Peyer's patch (tissue), 4 donors: Measurements from ENCODE around the gene COX4I1. TPM values are rescaled to one million over a fixed set of nuclear protein-coding genes. Genes with fewer than 3 reads are reported as not detected.

Experiments used
- DNase-seq, 3 donors: peaks; one replicate each; pipeline ENCODE4 v3.0.0-alpha.2; 2017 to 2019
- H3K27ac ChIP-seq, 4 donors: fragments of 200-600 bp; sonication (generic); one replicate each; pipeline ENCODE4 v1.5.1; 2016 to 2019
- H3K27me3 ChIP-seq, 2 donors: fragments of 200-600 bp; sonication (generic); one replicate each; pipeline ENCODE4 v1.5.1; 2019
- H3K36me3 ChIP-seq, 3 donors: fragments of 200-600 bp; sonication (generic); one replicate each; pipeline ENCODE4 v1.5.1; 2016 to 2019
- H3K4me1 ChIP-seq, 4 donors: fragments of 200-600 bp; sonication (generic); one replicate each; pipeline ENCODE4 v1.5.1; 2016 to 2019
- H3K4me3 ChIP-seq, 4 donors: fragments of 200-600 bp; sonication (generic); 1 replicate in 3 of 4; 2 replicates in 1 of 4; pipeline ENCODE4 v1.5.1; 2016 to 2019; ENCODE audit warnings: mild to moderate bottlenecking in 1 of 4
- H3K9me3 ChIP-seq, 4 donors: fragments of 200-600 bp; sonication (generic); one replicate each; pipeline ENCODE4 v1.5.1; 2016 to 2019; ENCODE audit warnings: mild to moderate bottlenecking in 1 of 4
- CTCF ChIP-seq, 6 experiments: fragments of 450-650 bp in 4 of 6; fragments of 200-600 bp in 2 of 6; sonication (generic) in 1 of 6; IDR thresholded peaks; one replicate each; pipeline ENCODE4 v1.5.1; 2017 to 2019; ENCODE audit warnings: antibody characterized with exemption in 6 of 6, mild to moderate bottlenecking in 3 of 6, moderate library complexity in 1 of 6
- POLR2A ChIP-seq, 2 donors: fragments of 450-650 bp; IDR thresholded peaks; one replicate each; pipeline ENCODE4 v1.5.1; 2017; ENCODE audit warnings: antibody characterized with exemption in 2 of 2, mild to moderate bottlenecking in 2 of 2, moderate library complexity in 2 of 2
- total RNA-seq, 4 donors: library from RNA; depleted of rRNA; stranded (reverse); fragments of >200 nt; gene quantifications; one replicate each; pipeline ENCODE4 v1.1.0, GENCODE V29; 2016

The COX4I1 gene
- total RNA-seq, 4 donors from 2014 or later: 377 to 758 (median 713) TPM

DNA sequence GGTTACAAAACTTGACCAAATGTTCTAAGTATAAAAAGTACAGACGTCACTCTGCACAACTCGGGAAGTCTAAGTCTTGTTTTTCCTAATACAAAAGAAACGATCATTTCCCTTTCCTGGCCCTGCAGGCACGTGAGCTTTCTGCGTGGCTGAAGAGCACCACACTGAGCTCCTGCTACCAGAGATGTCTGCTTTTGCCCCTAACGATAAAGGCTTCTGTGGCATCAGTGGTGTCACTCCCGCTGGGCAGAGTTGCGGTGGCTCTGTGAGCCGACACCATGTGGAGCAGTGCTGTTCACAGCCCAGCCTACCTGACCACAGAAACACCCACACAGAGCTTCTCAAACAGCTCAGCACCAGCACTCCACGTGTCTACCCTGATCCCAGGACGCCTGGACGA, 20.6 kb upstream of the COX4I1 start:
- H3K27ac ChIP-seq: no peak overlapping the region
- H3K36me3 ChIP-seq: peaks cover 0 to 47% (median 0%) of the 10 kb centered on the region in 3 donors
- TF ChIP-seq CTCF (IDR thresholded peaks at IDR 0.05) (no peak), POLR2A (IDR thresholded peaks at IDR 0.05) (no peak)
- no peaks in the 10 kb centered on the region for H3K27me3 ChIP-seq
- no peak for DNase-seq
- no peaks in the 10 kb centered on the region for H3K9me3 ChIP-seq
- no peak overlapping the region for H3K4me3 ChIP-seq
- peaks cover 0 to 11% (median 0%) of the 10 kb centered on the region in 4 donors for H3K4me1 ChIP-seq

GRCh38 chr16:85780281-85780680, 19.2 kb upstream of the COX4I1 start:
- no peak overlapping the region for H3K27ac ChIP-seq
- peaks cover 0 to 56% (median 0%) of the 10 kb centered on the region in 3 donors for H3K36me3 ChIP-seq
- H3K9me3 ChIP-seq: no peaks in the 10 kb centered on the region
- H3K4me1 ChIP-seq: peaks cover 0 to 11% (median 0%) of the 10 kb centered on the region in 4 donors
- no peak overlapping the region for H3K4me3 ChIP-seq
- no peaks in the 10 kb centered on the region for H3K27me3 ChIP-seq
- DNase-seq: no peak
- TF ChIP-seq POLR2A (IDR thresholded peaks at IDR 0.05) (no peak), CTCF (IDR thresholded peaks at IDR 0.05) (no peak)

DNA sequence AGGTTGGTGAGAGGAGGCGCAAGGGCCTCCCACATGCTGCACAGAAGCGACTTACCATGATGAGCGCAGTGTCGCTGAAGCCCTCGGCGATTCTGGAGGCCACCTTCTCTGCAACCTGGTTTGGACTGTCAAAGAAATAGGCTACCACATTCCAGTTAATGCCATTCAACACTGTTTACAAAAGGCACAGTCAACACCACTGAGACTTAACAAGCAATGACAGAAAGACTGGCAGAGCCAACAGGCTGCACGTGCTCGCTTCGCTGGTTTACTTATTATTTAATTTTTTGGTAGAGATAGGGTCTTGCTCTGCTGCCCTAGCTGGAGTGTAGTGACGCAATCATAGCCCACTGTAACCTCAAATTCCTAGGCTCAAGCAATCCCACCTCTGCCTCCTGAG, 18.3 kb upstream of the COX4I1 start:
- H3K4me3 ChIP-seq: no peak overlapping the region
- TF ChIP-seq POLR2A (IDR thresholded peaks at IDR 0.05) (no peak), CTCF (IDR thresholded peaks at IDR 0.05) (no peak)
- peaks cover 0 to 11% (median 0%) of the 10 kb centered on the region in 4 donors for H3K4me1 ChIP-seq
- H3K27me3 ChIP-seq: no peaks in the 10 kb centered on the region
- no peak for DNase-seq
- no peak overlapping the region for H3K27ac ChIP-seq
- peaks cover 0 to 57% (median 0%) of the 10 kb centered on the region in 3 donors for H3K36me3 ChIP-seq
- H3K9me3 ChIP-seq: no peaks in the 10 kb centered on the region

GRCh38 chr16:85781695-85782370, 17.7 kb upstream of the COX4I1 start:
- Histone ChIP-seq H3K27me3 (no peaks in the 10 kb centered on the region), H3K27ac (peak overlapping the region in 1 of 4 donors; percentile 38), H3K36me3 (peaks cover 0 to 61% (median 0%) of the 10 kb centered on the region in 3 donors), H3K4me1 (peaks cover 0 to 11% (median 0%) of the 10 kb centered on the region in 4 donors), H3K9me3 (no peaks in the 10 kb centered on the region), H3K4me3 (no peak overlapping the region)
- peak in 2 of 3 donors; percentile 65 to 77 for DNase-seq
- TF ChIP-seq CTCF (IDR thresholded peaks at IDR 0.05): no peak
- TF ChIP-seq POLR2A (IDR thresholded peaks at IDR 0.05): no peak

DNA sequence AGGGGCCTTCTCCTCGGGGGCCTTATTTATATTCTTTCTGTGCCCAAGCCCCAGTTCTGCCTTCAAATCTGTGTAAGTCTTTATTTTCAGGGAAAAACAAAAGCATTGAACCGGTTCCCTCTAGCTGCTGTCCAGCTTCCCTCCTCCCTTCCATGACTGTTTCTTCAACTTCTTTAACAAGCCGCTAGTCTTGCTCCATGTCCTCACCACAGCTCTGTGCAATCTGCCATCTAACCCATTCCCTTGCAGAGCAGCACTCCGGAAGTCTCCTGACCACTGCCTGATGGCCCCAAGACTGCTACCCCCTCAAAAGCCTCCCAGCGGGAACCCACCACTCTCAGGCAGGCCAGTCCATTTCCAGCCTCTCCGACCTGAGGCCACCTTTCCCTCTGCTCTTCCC, 17.0 kb upstream of the COX4I1 start:
- Histone ChIP-seq H3K4me1 (peaks cover 0 to 11% (median 0%) of the 10 kb centered on the region in 4 donors), H3K27me3 (no peaks in the 10 kb centered on the region), H3K9me3 (no peaks in the 10 kb centered on the region), H3K4me3 (no peak overlapping the region), H3K27ac (peak overlapping the region in 1 of 4 donors; percentile 38), H3K36me3 (peaks cover 0 to 61% (median 0%) of the 10 kb centered on the region in 3 donors)
- no peak for TF ChIP-seq CTCF (IDR thresholded peaks at IDR 0.05)
- TF ChIP-seq POLR2A (IDR thresholded peaks at IDR 0.05): no peak
- no peak for DNase-seq
